PC-3 (cell line): ENCODE measurements around the gene MS4A7.

Source experiments
- CTCF ChIP-seq: fragments of 300-600 bp; sonication (generic); conservative IDR thresholded peaks from 2 replicates; pipeline ENCODE4 v1.5.1; 2017; ENCODE audit warnings: antibody characterized with exemption, low read depth, mild to moderate bottlenecking, low read length
- EZH2 ChIP-seq: fragments of 300-600 bp; sonication (generic); IDR thresholded peaks from one replicate; pipeline ENCODE4 v1.6.1; 2017; ENCODE audit warnings: antibody characterized with exemption, mild to moderate bottlenecking, low read length; ENCODE audit not compliant: unreplicated experiment

GRCh38 chr11:60392361-60392760 is 14.0 kb downstream of the MS4A7 start:
- TF ChIP-seq CTCF (no peak), EZH2 (no peak)
